Measurements from ENCODE around the gene TBC1D22A. TPM values are rescaled to one million over a fixed set of nuclear protein-coding genes. Genes with fewer than 3 reads are reported as not detected.
"Not testable (repeated sequence)": the region's sequence is repeated elsewhere in the genome, so short reads cannot be mapped to it uniquely, and the experiment has no call there.

Gene TBC1D22A
- total RNA-seq, 4 donors from 2014 or later: 15.6 to 21.7 (median 20.5) TPM

- Histone ChIP-seq H3K27ac (no peak overlapping the region), H3K9me3 (no peaks in the 10 kb centered on the region), H3K36me3 (peaks cover 0 to 17% (median 0%) of the 10 kb centered on the region in 3 donors), H3K27me3 (no peaks in the 10 kb centered on the region), H3K4me3 (no peak overlapping the region), H3K4me1 (peaks cover 0 to 25% (median 8%) of the 10 kb centered on the region in 3 donors)
- 74 to 82% methylated on average over 3 to 8 of the region's 8 CpGs for WGBS, 2 donors
- TF ChIP-seq CTCF (IDR thresholded peaks at IDR 0.05) (no peak), POLR2A (IDR thresholded peaks at IDR 0.05) (no peak)
- DNase-seq: no peak
- intact Hi-C loops (cut with DNase I): no loop called here
These were observed 372.9 kb downstream of the TBC1D22A start for GRCh38 chr22:47135338-47135737.

- H3K27ac ChIP-seq: no peak overlapping the region
- peaks cover 0 to 17% (median under 1%) of the 10 kb centered on the region in 3 donors for H3K4me1 ChIP-seq
- peaks cover 0 to 17% (median 0%) of the 10 kb centered on the region in 3 donors for H3K36me3 ChIP-seq
- intact Hi-C loops (cut with DNase I): no loop called here
- H3K9me3 ChIP-seq: no peaks in the 10 kb centered on the region
- no peak overlapping the region for H3K4me3 ChIP-seq
- WGBS, 2 donors: 87 to 93% methylated on average over 4 of the region's 12 CpGs
- DNase-seq: no peak
- no peaks in the 10 kb centered on the region for H3K27me3 ChIP-seq
- TF ChIP-seq CTCF (IDR thresholded peaks at IDR 0.05): no peak
- TF ChIP-seq POLR2A (IDR thresholded peaks at IDR 0.05): no peak
These were observed 373.6 kb downstream of the TBC1D22A start for GRCh38 chr22:47136050-47136449.

- TF ChIP-seq POLR2A (IDR thresholded peaks at IDR 0.05) (no peak), CTCF (IDR thresholded peaks at IDR 0.05) (no peak)
- peaks cover 0 to 11% (median 0%) of the 10 kb centered on the region in 3 donors for H3K4me1 ChIP-seq
- no peak overlapping the region for H3K4me3 ChIP-seq
- intact Hi-C loops (cut with DNase I): no loop called here
- H3K27me3 ChIP-seq: no peaks in the 10 kb centered on the region
- no peaks in the 10 kb centered on the region for H3K9me3 ChIP-seq
- H3K27ac ChIP-seq: no peak overlapping the region
- H3K36me3 ChIP-seq: peaks cover 0 to 17% (median 0%) of the 10 kb centered on the region in 3 donors
- DNase-seq: no peak
- WGBS, 2 donors: 90% methylated on average over 6 of the region's 16 CpGs; no CpG with 5 or more reads in 1 of the 2 donors
These were observed 374.2 kb downstream of the TBC1D22A start for GRCh38 chr22:47136671-47137070.

GRCh38 chr22:47139013-47139789 lies 376.8 kb downstream of the TBC1D22A start:
- intact Hi-C loops (cut with DNase I): no loop called here
- TF ChIP-seq CTCF (IDR thresholded peaks at IDR 0.05) (no peak), POLR2A (IDR thresholded peaks at IDR 0.05) (no peak)
- Histone ChIP-seq H3K9me3 (no peaks in the 10 kb centered on the region), H3K36me3 (peaks cover 0 to 12% (median 0%) of the 10 kb centered on the region in 3 donors), H3K27ac (no peak overlapping the region), H3K4me1 (peaks cover 9 to 18% (median 15%) of the 10 kb centered on the region in 3 donors), H3K4me3 (no peak overlapping the region), H3K27me3 (no peaks in the 10 kb centered on the region)
- no peak for DNase-seq
- WGBS, 2 donors: 96 to 100% methylated on average over 2 to 5 of the region's 30 CpGs

- TF ChIP-seq CTCF (IDR thresholded peaks at IDR 0.05): no peak
- no peak for TF ChIP-seq POLR2A (IDR thresholded peaks at IDR 0.05)
- Histone ChIP-seq H3K4me3 (no peak overlapping the region), H3K27me3 (no peaks in the 10 kb centered on the region), H3K27ac (no peak overlapping the region), H3K9me3 (no peaks in the 10 kb centered on the region), H3K4me1 (peaks cover 11 to 21% (median 18%) of the 10 kb centered on the region in 3 donors), H3K36me3 (peaks cover 0 to 12% (median 0%) of the 10 kb centered on the region in 3 donors)
- intact Hi-C loops (cut with DNase I): no loop called here
- no peak for DNase-seq
- 92 to 100% methylated on average over 3 to 5 of the region's 6 CpGs for WGBS, 2 donors
These were observed 377.3 kb downstream of the TBC1D22A start for GRCh38 chr22:47139790-47140119.

GRCh38 chr22:47140975-47141374 lies 378.5 kb downstream of the TBC1D22A start:
- intact Hi-C loops (cut with DNase I); H3K4me3 ChIP-seq; H3K27me3 ChIP-seq; DNase-seq; H3K9me3 ChIP-seq; H3K27ac ChIP-seq: not testable (repeated sequence)
- H3K36me3 ChIP-seq: peaks cover 0 to 12% (median 0%) of the 10 kb centered on the region in 3 donors
- 95 to 96% methylated on average over 6 to 8 of the region's 8 CpGs for WGBS, 2 donors
- peaks cover 15 to 33% (median 21%) of the 10 kb centered on the region in 3 donors for H3K4me1 ChIP-seq
